Osteocyte (in vitro differentiated cells): ENCODE data around the gene FAM53B. TPM values are rescaled to one million over a fixed set of nuclear protein-coding genes. Genes with fewer than 3 reads are reported as not detected.
"Not testable (repeated sequence)": the region's sequence is repeated elsewhere in the genome, so short reads cannot be mapped to it uniquely, and the experiment has no call there.

Experiments used
- DNase-seq: peaks from one replicate; pipeline ENCODE4 v3.0.0; 2021; ENCODE audit warnings: mixed read lengths; ENCODE audit not compliant: unreplicated experiment; ENCODE audit errors: extremely low spot score
- H3K27ac Mint-ChIP-seq: one replicate; pipeline ENCODE4 v1.8.0; 2021; ENCODE audit warnings: mild to moderate bottlenecking, mixed read lengths; ENCODE audit not compliant: unreplicated experiment
- H3K27me3 Mint-ChIP-seq: one replicate; pipeline ENCODE4 v1.8.0; 2021; ENCODE audit warnings: mixed read lengths; ENCODE audit not compliant: unreplicated experiment
- H3K36me3 Mint-ChIP-seq: one replicate; pipeline ENCODE4 v1.8.0; 2021; ENCODE audit warnings: mixed read lengths; ENCODE audit not compliant: unreplicated experiment
- H3K4me1 Mint-ChIP-seq: one replicate; pipeline ENCODE4 v1.8.0; 2021; ENCODE audit warnings: mixed read lengths; ENCODE audit not compliant: unreplicated experiment
- H3K4me3 Mint-ChIP-seq: one replicate; pipeline ENCODE4 v1.8.0; 2021; ENCODE audit warnings: mild to moderate bottlenecking, moderate library complexity, mixed read lengths; ENCODE audit not compliant: unreplicated experiment
- H3K9me3 Mint-ChIP-seq: one replicate; pipeline ENCODE4 v1.8.0; 2021; ENCODE audit warnings: mixed read lengths; ENCODE audit not compliant: unreplicated experiment
- CTCF ChIP-seq: fragments of 200-600 bp; sonication (generic); IDR thresholded peaks from 2 replicates; pipeline ENCODE4 v1.5.0; 2021; ENCODE audit warnings: antibody characterized with exemption, mild to moderate bottlenecking, moderate library complexity
- total RNA-seq: library from RNA; stranded (reverse); gene quantifications from 2 replicates; pipeline ENCODE4 v1.2.1, GENCODE V29; 2021

Gene FAM53B
- total RNA-seq, 1 donor from 2014 or later, result 14.7 TPM

GRCh38 chr10:124754227-124754626, 10.0 kb upstream of the FAM53B start:
- H3K27me3 Mint-ChIP-seq, result no peaks in the 10 kb centered on the region
- no peak for DNase-seq
- no peak overlapping the region for H3K4me3 Mint-ChIP-seq
- no peak overlapping the region for H3K27ac Mint-ChIP-seq
- H3K36me3 Mint-ChIP-seq, result peaks cover 12% of the 10 kb centered on the region
- H3K9me3 Mint-ChIP-seq, result no peaks in the 10 kb centered on the region
- TF ChIP-seq CTCF, result no peak
- H3K4me1 Mint-ChIP-seq, result peaks cover 1% of the 10 kb centered on the region

- no peaks in the 10 kb centered on the region for H3K27me3 Mint-ChIP-seq
- TF ChIP-seq CTCF, result no peak
- no peak overlapping the region for H3K4me3 Mint-ChIP-seq
- peaks cover 10% of the 10 kb centered on the region for H3K4me1 Mint-ChIP-seq
- DNase-seq, result no peak
- no peaks in the 10 kb centered on the region for H3K9me3 Mint-ChIP-seq
- H3K27ac Mint-ChIP-seq, result no peak overlapping the region
- H3K36me3 Mint-ChIP-seq, result peaks cover 2% of the 10 kb centered on the region
Measured at GRCh38 chr10:124748953-124749645, 4.9 kb upstream of the FAM53B start.

- H3K9me3 Mint-ChIP-seq, result no peaks in the 10 kb centered on the region
- no peak overlapping the region for H3K4me3 Mint-ChIP-seq
- H3K27me3 Mint-ChIP-seq, result no peaks in the 10 kb centered on the region
- peaks cover 10% of the 10 kb centered on the region for H3K4me1 Mint-ChIP-seq
- TF ChIP-seq CTCF, result no peak
- H3K36me3 Mint-ChIP-seq, result peaks cover 2% of the 10 kb centered on the region
- H3K27ac Mint-ChIP-seq, result no peak overlapping the region
- no peak for DNase-seq
Measured at GRCh38 chr10:124748166-124748565, 4.0 kb upstream of the FAM53B start.

- no peak overlapping the region for H3K4me3 Mint-ChIP-seq
- no peaks in the 10 kb centered on the region for H3K27me3 Mint-ChIP-seq
- TF ChIP-seq CTCF, result no peak
- no peaks in the 10 kb centered on the region for H3K9me3 Mint-ChIP-seq
- H3K36me3 Mint-ChIP-seq, result peaks cover 2% of the 10 kb centered on the region
- DNase-seq, result no peak
- no peak overlapping the region for H3K27ac Mint-ChIP-seq
- H3K4me1 Mint-ChIP-seq, result peaks cover 11% of the 10 kb centered on the region
Measured at GRCh38 chr10:124747745-124748144, 3.6 kb upstream of the FAM53B start.

GRCh38 chr10:124746992-124747391, 2.8 kb upstream of the FAM53B start:
- Mint-ChIP-seq H3K27me3 (no peaks in the 10 kb centered on the region), H3K9me3 (no peaks in the 10 kb centered on the region), H3K36me3 (peaks cover 2% of the 10 kb centered on the region), H3K27ac (no peak overlapping the region), H3K4me3 (no peak overlapping the region), H3K4me1 (peaks cover 17% of the 10 kb centered on the region)
- no peak for DNase-seq
- TF ChIP-seq CTCF, result no peak

GRCh38 chr10:124746447-124746846, 2.3 kb upstream of the FAM53B start:
- not testable (repeated sequence) for H3K36me3 Mint-ChIP-seq, H3K27me3 Mint-ChIP-seq, DNase-seq, H3K4me3 Mint-ChIP-seq, H3K9me3 Mint-ChIP-seq, H3K27ac Mint-ChIP-seq
- H3K4me1 Mint-ChIP-seq, result peaks cover 21% of the 10 kb centered on the region
